Measurements from ENCODE around the gene TSLP.

Gene TSLP

GRCh38 chr5:111117136-111117535 lies 45.6 kb downstream of the TSLP start:
- Histone ChIP-seq H3K9ac (ENCODE audit: low read depth, low read length, poor library complexity) (no peak overlapping the region), H3K79me1 (ENCODE audit: low read depth, low read length) (no peaks in the 10 kb centered on the region), H3K14ac (ENCODE audit: low read length) (no peak overlapping the region), H3K36me3 (replicated peaks in 1 of 2; ENCODE audit: control insufficient read depth in 2 of 2, insufficient read depth in 2 of 2, low read length in 2 of 2) (peaks cover 4 to 97% of the 10 kb centered on the region in 2 donors), H3K27ac (replicated peaks; ENCODE audit: low read length) (no peak overlapping the region), H2BK5ac (ENCODE audit: low read length) (no peak overlapping the region), H3K9me3 (replicated peaks in 1 of 2; ENCODE audit: control insufficient read depth in 2 of 2, insufficient read depth in 1 of 2, low read depth in 1 of 2, low read length in 2 of 2) (no peaks in the 10 kb centered on the region), H2BK120ac (ENCODE audit: low read depth, low read length) (no peak overlapping the region), H4K91ac (ENCODE audit: low read depth, low read length, poor library complexity) (no peak overlapping the region), H3K4ac (ENCODE audit: low read length) (no peak overlapping the region), H3K4me1 (ENCODE audit: control insufficient read depth in 2 of 2, insufficient read depth in 1 of 2, low read depth in 1 of 2, low read length in 2 of 2) (no peaks in the 10 kb centered on the region), H2BK12ac (ENCODE audit: low read length) (no peak overlapping the region), H3K18ac (ENCODE audit: low read length) (no peak overlapping the region), H3K4me2 (ENCODE audit: insufficient read depth, low read length, poor library complexity, severe bottlenecking) (no peak overlapping the region), H2AFZ (ENCODE audit: low read length) (no peak overlapping the region), H3K27me3 (ENCODE audit: control insufficient read depth in 3 of 3, insufficient read depth in 3 of 3, low read depth in 1 of 3, low read length in 3 of 3) (no peaks in the 10 kb centered on the region), H2BK15ac (ENCODE audit: low read length) (no peak overlapping the region), H3K23ac (ENCODE audit: low read depth, low read length, poor library complexity) (no peak overlapping the region), H4K8ac (ENCODE audit: low read depth, low read length) (no peak overlapping the region), H2AK5ac (ENCODE audit: low read depth, low read length) (no peak overlapping the region), H3K4me3 (ENCODE audit: low read length in 2 of 2) (no peak overlapping the region)
- no peak for DNase-seq (ENCODE audit: low spot score)
- no CpG with 5 or more reads among the region's 1 CpG for WGBS, 2 donors (ENCODE audit: extremely low coverage in 2 of 2, insufficient read length in 2 of 2, insufficient replicate concordance in 1 of 2)

DNA sequence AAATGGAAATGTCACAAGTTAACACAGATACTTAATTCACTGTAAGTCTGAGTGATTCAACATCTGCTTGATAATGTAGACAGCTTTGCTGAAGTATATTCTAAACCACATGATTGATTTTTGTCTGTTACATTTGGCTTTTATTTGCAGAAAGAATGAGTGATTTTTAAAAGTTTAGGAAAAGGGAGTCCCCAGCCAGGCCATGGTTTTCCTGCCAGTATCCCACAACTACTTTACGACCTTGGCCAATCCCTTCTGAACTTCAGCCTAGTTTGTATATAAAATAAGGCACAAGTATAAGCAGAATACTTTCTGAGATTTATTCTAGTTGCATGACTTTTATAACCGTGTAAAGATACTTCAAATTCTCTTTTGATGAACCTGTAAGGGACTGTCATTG lies 47.7 kb downstream of the TSLP start:
- H4K91ac ChIP-seq (ENCODE audit: low read depth, low read length, poor library complexity) = no peak overlapping the region
- H2BK12ac ChIP-seq (ENCODE audit: low read length) = no peak overlapping the region
- no peak overlapping the region for H3K4me3 ChIP-seq (ENCODE audit: low read length in 2 of 2)
- H3K14ac ChIP-seq (ENCODE audit: low read length) = no peak overlapping the region
- H2BK15ac ChIP-seq (ENCODE audit: low read length) = no peak overlapping the region
- H3K79me1 ChIP-seq (ENCODE audit: low read depth, low read length) = no peaks in the 10 kb centered on the region
- H4K8ac ChIP-seq (ENCODE audit: low read depth, low read length) = no peak overlapping the region
- no peaks in the 10 kb centered on the region for H3K27me3 ChIP-seq (ENCODE audit: control insufficient read depth in 3 of 3, insufficient read depth in 3 of 3, low read depth in 1 of 3, low read length in 3 of 3)
- H3K4me2 ChIP-seq (ENCODE audit: insufficient read depth, low read length, poor library complexity, severe bottlenecking) = no peak overlapping the region
- no CpG with 5 or more reads among the region's 2 CpGs for WGBS, 2 donors (ENCODE audit: extremely low coverage in 2 of 2, insufficient read length in 2 of 2, insufficient replicate concordance in 1 of 2)
- no peaks in the 10 kb centered on the region for H3K9me3 ChIP-seq (replicated peaks in 1 of 2; ENCODE audit: control insufficient read depth in 2 of 2, insufficient read depth in 1 of 2, low read depth in 1 of 2, low read length in 2 of 2)
- no peak overlapping the region for H2AFZ ChIP-seq (ENCODE audit: low read length)
- H2BK5ac ChIP-seq (ENCODE audit: low read length) = no peak overlapping the region
- H2BK120ac ChIP-seq (ENCODE audit: low read depth, low read length) = no peak overlapping the region
- no peak overlapping the region for H3K18ac ChIP-seq (ENCODE audit: low read length)
- no peak for DNase-seq (ENCODE audit: low spot score)
- H3K4me1 ChIP-seq (ENCODE audit: control insufficient read depth in 2 of 2, insufficient read depth in 1 of 2, low read depth in 1 of 2, low read length in 2 of 2) = no peaks in the 10 kb centered on the region
- peaks cover 4 to 98% of the 10 kb centered on the region in 2 donors for H3K36me3 ChIP-seq (replicated peaks in 1 of 2; ENCODE audit: control insufficient read depth in 2 of 2, insufficient read depth in 2 of 2, low read length in 2 of 2)
- no peak overlapping the region for H3K23ac ChIP-seq (ENCODE audit: low read depth, low read length, poor library complexity)
- H3K9ac ChIP-seq (ENCODE audit: low read depth, low read length, poor library complexity) = no peak overlapping the region
- H3K4ac ChIP-seq (ENCODE audit: low read length) = no peak overlapping the region
- no peak overlapping the region for H2AK5ac ChIP-seq (ENCODE audit: low read depth, low read length)
- no peak overlapping the region for H3K27ac ChIP-seq (replicated peaks; ENCODE audit: low read length)

DNA sequence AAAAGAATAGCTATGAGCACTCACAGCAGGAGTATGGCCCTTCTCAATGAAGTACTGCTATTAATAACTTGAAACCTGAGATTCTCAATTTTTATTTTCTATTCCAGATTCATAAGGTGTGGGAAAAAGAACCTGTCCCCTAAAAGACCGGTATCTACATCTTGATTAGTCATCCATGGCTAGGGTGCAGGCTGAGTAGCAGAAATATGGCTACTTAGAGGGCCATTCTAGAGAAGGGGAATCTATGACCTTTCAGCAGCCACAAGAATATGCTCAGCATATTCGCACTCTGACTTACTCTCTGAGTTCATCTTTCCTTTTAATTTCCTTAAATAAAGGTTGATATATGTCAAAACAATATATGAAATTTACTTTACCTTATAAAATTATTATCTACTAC lies 48.3 kb downstream of the TSLP start:
- no peaks in the 10 kb centered on the region for H3K4me1 ChIP-seq (ENCODE audit: control insufficient read depth in 2 of 2, insufficient read depth in 1 of 2, low read depth in 1 of 2, low read length in 2 of 2)
- H3K18ac ChIP-seq (ENCODE audit: low read length) = no peak overlapping the region
- no peak overlapping the region for H2AFZ ChIP-seq (ENCODE audit: low read length)
- H3K14ac ChIP-seq (ENCODE audit: low read length) = no peak overlapping the region
- no peak overlapping the region for H3K4me2 ChIP-seq (ENCODE audit: insufficient read depth, low read length, poor library complexity, severe bottlenecking)
- no peaks in the 10 kb centered on the region for H3K9me3 ChIP-seq (replicated peaks in 1 of 2; ENCODE audit: control insufficient read depth in 2 of 2, insufficient read depth in 1 of 2, low read depth in 1 of 2, low read length in 2 of 2)
- no peak overlapping the region for H2AK5ac ChIP-seq (ENCODE audit: low read depth, low read length)
- no peak overlapping the region for H3K4me3 ChIP-seq (ENCODE audit: low read length in 2 of 2)
- H4K8ac ChIP-seq (ENCODE audit: low read depth, low read length) = no peak overlapping the region
- no peak overlapping the region for H2BK15ac ChIP-seq (ENCODE audit: low read length)
- H3K36me3 ChIP-seq (replicated peaks in 1 of 2; ENCODE audit: control insufficient read depth in 2 of 2, insufficient read depth in 2 of 2, low read length in 2 of 2) = peaks cover 4 to 98% of the 10 kb centered on the region in 2 donors
- H4K91ac ChIP-seq (ENCODE audit: low read depth, low read length, poor library complexity) = no peak overlapping the region
- no CpG with 5 or more reads among the region's 2 CpGs for WGBS, 2 donors (ENCODE audit: extremely low coverage in 2 of 2, insufficient read length in 2 of 2, insufficient replicate concordance in 1 of 2)
- H3K79me1 ChIP-seq (ENCODE audit: low read depth, low read length) = no peaks in the 10 kb centered on the region
- no peak overlapping the region for H3K23ac ChIP-seq (ENCODE audit: low read depth, low read length, poor library complexity)
- no peak overlapping the region for H2BK12ac ChIP-seq (ENCODE audit: low read length)
- DNase-seq (ENCODE audit: low spot score) = no peak
- H3K9ac ChIP-seq (ENCODE audit: low read depth, low read length, poor library complexity) = no peak overlapping the region
- H2BK5ac ChIP-seq (ENCODE audit: low read length) = no peak overlapping the region
- no peak overlapping the region for H3K4ac ChIP-seq (ENCODE audit: low read length)
- no peak overlapping the region for H2BK120ac ChIP-seq (ENCODE audit: low read depth, low read length)
- H3K27me3 ChIP-seq (ENCODE audit: control insufficient read depth in 3 of 3, insufficient read depth in 3 of 3, low read depth in 1 of 3, low read length in 3 of 3) = no peaks in the 10 kb centered on the region
- no peak overlapping the region for H3K27ac ChIP-seq (replicated peaks; ENCODE audit: low read length)

DNA sequence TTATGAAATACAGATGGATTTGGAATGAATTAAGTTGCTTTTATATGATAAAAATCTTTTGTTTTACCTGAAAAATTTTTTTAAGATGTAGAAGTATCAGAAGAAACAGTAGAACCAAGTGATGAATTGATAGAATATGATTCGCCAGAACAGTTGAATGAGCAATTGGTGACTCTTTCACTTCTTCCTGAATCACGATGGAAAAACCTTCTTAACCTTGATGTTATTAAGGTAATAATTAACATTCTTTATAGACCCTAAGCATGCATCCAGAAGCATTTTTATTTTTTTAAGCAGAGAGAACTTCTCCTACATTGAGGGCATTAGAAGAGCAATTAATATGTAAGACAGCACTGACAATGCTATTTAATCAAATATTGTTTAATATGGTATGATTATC lies 49.4 kb downstream of the TSLP start:
- no peak overlapping the region for H3K27ac ChIP-seq (replicated peaks; ENCODE audit: low read length)
- WGBS, 2 donors (ENCODE audit: extremely low coverage in 2 of 2, insufficient read length in 2 of 2, insufficient replicate concordance in 1 of 2) = no CpG with 5 or more reads among the region's 2 CpGs
- H3K36me3 ChIP-seq (replicated peaks in 1 of 2; ENCODE audit: control insufficient read depth in 2 of 2, insufficient read depth in 2 of 2, low read length in 2 of 2) = peaks cover 4 to 99% of the 10 kb centered on the region in 2 donors

More for the DNA sequence above, 49.4 kb downstream of the TSLP start:
- no peak overlapping the region for H2AFZ ChIP-seq (ENCODE audit: low read length)
- H3K9ac ChIP-seq (ENCODE audit: low read depth, low read length, poor library complexity) = no peak overlapping the region
- H3K18ac ChIP-seq (ENCODE audit: low read length) = no peak overlapping the region
- H2BK12ac ChIP-seq (ENCODE audit: low read length) = no peak overlapping the region
- no peak overlapping the region for H2BK5ac ChIP-seq (ENCODE audit: low read length)
- H3K79me1 ChIP-seq (ENCODE audit: low read depth, low read length) = no peaks in the 10 kb centered on the region
- H2AK5ac ChIP-seq (ENCODE audit: low read depth, low read length) = no peak overlapping the region
- H3K4me3 ChIP-seq (ENCODE audit: low read length in 2 of 2) = no peak overlapping the region
- H3K23ac ChIP-seq (ENCODE audit: low read depth, low read length, poor library complexity) = no peak overlapping the region
- no peaks in the 10 kb centered on the region for H3K9me3 ChIP-seq (replicated peaks in 1 of 2; ENCODE audit: control insufficient read depth in 2 of 2, insufficient read depth in 1 of 2, low read depth in 1 of 2, low read length in 2 of 2)
- no peak overlapping the region for H2BK15ac ChIP-seq (ENCODE audit: low read length)
- no peak for DNase-seq (ENCODE audit: low spot score)
- no peaks in the 10 kb centered on the region for H3K4me1 ChIP-seq (ENCODE audit: control insufficient read depth in 2 of 2, insufficient read depth in 1 of 2, low read depth in 1 of 2, low read length in 2 of 2)
- no peak overlapping the region for H3K4ac ChIP-seq (ENCODE audit: low read length)
- no peak overlapping the region for H3K4me2 ChIP-seq (ENCODE audit: insufficient read depth, low read length, poor library complexity, severe bottlenecking)
- no peak overlapping the region for H3K14ac ChIP-seq (ENCODE audit: low read length)
- H4K91ac ChIP-seq (ENCODE audit: low read depth, low read length, poor library complexity) = no peak overlapping the region
- no peak overlapping the region for H4K8ac ChIP-seq (ENCODE audit: low read depth, low read length)
- H3K27me3 ChIP-seq (ENCODE audit: control insufficient read depth in 3 of 3, insufficient read depth in 3 of 3, low read depth in 1 of 3, low read length in 3 of 3) = no peaks in the 10 kb centered on the region
- H2BK120ac ChIP-seq (ENCODE audit: low read depth, low read length) = no peak overlapping the region
